Ishikawa (cell line): ENCODE measurements around the gene TRMT10C.

ENCODE experiments used
- CEBPB ChIP-seq: IDR thresholded peaks from 2 replicates; pipeline ENCODE4 v1.6.1; 2012
- CREB1 ChIP-seq: IDR thresholded peaks from 2 replicates; pipeline ENCODE4 v1.6.1; 2012; ENCODE audit warnings: low read depth
- EGR1 ChIP-seq: IDR thresholded peaks from 2 replicates; pipeline ENCODE4 v1.6.1; 2012
- EP300 ChIP-seq: IDR thresholded peaks from 2 replicates; pipeline ENCODE4 v1.6.1; 2012; ENCODE audit warnings: borderline replicate concordance
- FOXM1 ChIP-seq: IDR thresholded peaks from 2 replicates; pipeline ENCODE4 v1.6.1; 2012; ENCODE audit warnings: low read depth, borderline replicate concordance
- NFIC ChIP-seq: IDR thresholded peaks from 2 replicates; pipeline ENCODE4 v1.6.1; 2012
- RAD21 ChIP-seq: IDR thresholded peaks from 2 replicates; pipeline ENCODE4 v1.6.1; 2012; ENCODE audit warnings: low read depth
- TAF1 ChIP-seq: IDR thresholded peaks from 2 replicates; pipeline ENCODE4 v1.6.1; 2012; ENCODE audit warnings: low read depth, mild to moderate bottlenecking
- TCF12 ChIP-seq: IDR thresholded peaks from 2 replicates; pipeline ENCODE4 v1.6.1; 2012; ENCODE audit warnings: low read depth
- TEAD4 ChIP-seq: IDR thresholded peaks from 2 replicates; pipeline ENCODE4 v1.6.1; 2012
- YY1 ChIP-seq: IDR thresholded peaks from 2 replicates; pipeline ENCODE4 v1.6.1; 2012; ENCODE audit warnings: low read depth
- ZBTB7A ChIP-seq: IDR thresholded peaks from 2 replicates; pipeline ENCODE4 v1.6.1; 2012; ENCODE audit warnings: low read depth
- TF ChIP-seq, protein P1 (sequence below): IDR thresholded peaks from 2 replicates; pipeline ENCODE4 v1.6.1; 2012
- TF ChIP-seq, protein P2 (sequence below): IDR thresholded peaks from 2 replicates; pipeline ENCODE4 v1.6.1; 2012
- TF ChIP-seq, protein P3 (sequence below): IDR thresholded peaks from 2 replicates; pipeline ENCODE4 v1.6.1; 2012; ENCODE audit warnings: low read depth, mild to moderate bottlenecking

The TRMT10C gene

DNA sequence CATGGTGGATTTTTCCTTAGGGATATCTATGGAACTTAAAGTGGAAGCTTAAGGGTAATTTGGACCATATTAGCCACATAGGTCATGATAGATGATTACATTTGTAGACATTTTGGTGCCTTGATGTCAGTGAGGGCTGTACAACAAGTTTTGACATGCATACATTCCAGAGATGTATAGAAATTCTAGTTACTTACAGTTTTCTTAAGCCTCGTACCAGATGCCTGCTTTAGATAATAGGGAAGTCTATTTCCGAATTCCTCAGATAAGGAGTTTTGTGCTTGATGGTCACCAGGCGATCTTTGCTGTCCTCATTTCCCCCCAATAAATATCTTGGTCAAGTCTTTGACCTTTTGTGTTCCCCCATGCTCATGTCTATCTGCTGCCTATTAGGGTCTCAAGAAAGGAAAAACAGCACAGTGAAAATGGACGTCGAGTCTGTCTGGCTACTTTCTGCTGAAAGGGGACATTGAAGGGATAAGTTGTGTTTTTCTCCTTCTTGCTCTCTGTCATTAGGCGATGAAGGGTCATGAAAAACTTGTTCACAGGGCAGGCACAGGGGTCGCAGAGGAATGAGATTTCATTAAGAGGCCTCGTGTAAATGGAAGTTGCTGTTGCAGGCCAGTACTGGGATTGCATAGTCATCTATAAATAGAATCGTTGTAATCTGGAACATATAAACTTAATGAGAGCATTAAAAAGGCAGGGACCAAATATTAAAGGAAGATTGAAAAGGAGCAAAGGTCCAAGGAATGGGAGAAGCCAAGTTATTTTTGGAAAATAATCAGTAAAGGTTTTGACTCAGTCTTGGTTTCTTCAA, 28.7 kb upstream of the TRMT10C start:
- TF ChIP-seq CREB1 (no peak), FOXM1 (no peak), CEBPB (no peak)

DNA sequence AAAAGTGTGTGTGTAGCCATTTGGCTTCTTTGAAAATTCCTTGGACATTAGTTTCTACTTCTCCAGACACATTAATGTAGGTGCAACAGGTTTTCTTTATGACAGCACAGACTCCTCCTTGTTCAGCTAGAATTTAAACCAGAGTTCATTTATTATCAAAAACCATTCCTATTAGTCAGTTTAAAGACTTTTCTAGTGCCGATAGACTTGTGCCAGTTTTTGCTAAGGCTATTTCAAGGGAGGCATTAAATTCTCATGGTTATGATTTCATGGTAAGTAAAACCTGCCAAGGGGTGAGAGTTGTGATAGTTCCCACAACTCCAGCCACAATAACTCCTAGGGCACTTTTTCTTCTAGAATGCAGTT, 28.1 kb upstream of the TRMT10C start:
- TF ChIP-seq EP300 (no peak), TAF1 (no peak), NFIC (no peak), YY1 (no peak), EGR1 (no peak)
- TF ChIP-seq, protein P1, sequence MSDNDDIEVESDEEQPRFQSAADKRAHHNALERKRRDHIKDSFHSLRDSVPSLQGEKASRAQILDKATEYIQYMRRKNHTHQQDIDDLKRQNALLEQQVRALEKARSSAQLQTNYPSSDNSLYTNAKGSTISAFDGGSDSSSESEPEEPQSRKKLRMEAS, result no peak

DNA sequence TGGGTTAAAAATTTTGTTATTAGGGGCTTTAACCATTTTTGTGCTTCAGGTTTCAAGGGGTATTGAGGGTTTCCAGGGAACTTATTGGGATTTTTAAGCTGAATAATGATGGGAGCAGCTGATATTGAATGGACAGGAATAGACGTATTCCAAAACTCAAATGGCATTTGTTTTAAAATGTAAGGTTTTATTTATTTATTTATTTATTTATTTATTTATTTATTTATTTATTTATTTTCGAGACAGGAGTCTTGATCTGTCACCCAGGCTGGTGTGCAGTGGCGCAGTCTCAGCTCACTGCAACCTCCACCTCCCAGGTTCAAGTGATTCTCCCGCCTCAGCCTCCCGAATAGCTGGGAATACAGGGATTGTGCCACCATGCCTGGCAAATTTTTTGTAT, 26.4 kb upstream of the TRMT10C start:
- TF ChIP-seq EP300 (no peak), CEBPB (no peak), ZBTB7A (no peak), CREB1 (no peak)
- TF ChIP-seq, protein P2, sequence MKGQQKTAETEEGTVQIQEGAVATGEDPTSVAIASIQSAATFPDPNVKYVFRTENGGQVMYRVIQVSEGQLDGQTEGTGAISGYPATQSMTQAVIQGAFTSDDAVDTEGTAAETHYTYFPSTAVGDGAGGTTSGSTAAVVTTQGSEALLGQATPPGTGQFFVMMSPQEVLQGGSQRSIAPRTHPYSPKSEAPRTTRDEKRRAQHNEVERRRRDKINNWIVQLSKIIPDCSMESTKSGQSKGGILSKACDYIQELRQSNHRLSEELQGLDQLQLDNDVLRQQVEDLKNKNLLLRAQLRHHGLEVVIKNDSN, result no peak

DNA sequence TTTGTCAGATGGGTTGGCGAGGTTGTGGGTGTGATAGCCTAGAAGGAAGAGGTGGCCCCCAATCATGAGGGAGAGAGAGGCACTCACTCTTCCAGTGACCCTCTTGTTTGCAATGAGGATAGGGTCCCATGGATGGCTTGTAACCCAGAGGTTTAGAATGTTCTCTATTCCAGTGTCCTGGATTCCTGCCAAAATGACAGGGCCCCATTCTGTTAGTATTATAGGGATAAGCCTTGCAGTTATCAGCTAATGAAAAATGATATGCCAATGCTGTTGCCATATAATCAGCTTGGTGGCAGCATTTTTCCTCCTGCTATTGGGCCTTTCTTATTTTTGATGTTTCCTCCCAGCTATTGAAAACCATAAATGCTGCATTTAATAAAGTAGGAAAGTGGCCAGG, 25.4 kb upstream of the TRMT10C start:
- TF ChIP-seq TCF12, result no peak
- TF ChIP-seq NFIC, result no peak
- TF ChIP-seq, protein P1, result no peak
- no peak for TF ChIP-seq RAD21
- no peak for TF ChIP-seq FOXM1
- no peak for TF ChIP-seq EGR1
- TF ChIP-seq, protein P2, result no peak
- TF ChIP-seq TAF1, result no peak
- TF ChIP-seq EP300, result no peak
- TF ChIP-seq, protein P3, sequence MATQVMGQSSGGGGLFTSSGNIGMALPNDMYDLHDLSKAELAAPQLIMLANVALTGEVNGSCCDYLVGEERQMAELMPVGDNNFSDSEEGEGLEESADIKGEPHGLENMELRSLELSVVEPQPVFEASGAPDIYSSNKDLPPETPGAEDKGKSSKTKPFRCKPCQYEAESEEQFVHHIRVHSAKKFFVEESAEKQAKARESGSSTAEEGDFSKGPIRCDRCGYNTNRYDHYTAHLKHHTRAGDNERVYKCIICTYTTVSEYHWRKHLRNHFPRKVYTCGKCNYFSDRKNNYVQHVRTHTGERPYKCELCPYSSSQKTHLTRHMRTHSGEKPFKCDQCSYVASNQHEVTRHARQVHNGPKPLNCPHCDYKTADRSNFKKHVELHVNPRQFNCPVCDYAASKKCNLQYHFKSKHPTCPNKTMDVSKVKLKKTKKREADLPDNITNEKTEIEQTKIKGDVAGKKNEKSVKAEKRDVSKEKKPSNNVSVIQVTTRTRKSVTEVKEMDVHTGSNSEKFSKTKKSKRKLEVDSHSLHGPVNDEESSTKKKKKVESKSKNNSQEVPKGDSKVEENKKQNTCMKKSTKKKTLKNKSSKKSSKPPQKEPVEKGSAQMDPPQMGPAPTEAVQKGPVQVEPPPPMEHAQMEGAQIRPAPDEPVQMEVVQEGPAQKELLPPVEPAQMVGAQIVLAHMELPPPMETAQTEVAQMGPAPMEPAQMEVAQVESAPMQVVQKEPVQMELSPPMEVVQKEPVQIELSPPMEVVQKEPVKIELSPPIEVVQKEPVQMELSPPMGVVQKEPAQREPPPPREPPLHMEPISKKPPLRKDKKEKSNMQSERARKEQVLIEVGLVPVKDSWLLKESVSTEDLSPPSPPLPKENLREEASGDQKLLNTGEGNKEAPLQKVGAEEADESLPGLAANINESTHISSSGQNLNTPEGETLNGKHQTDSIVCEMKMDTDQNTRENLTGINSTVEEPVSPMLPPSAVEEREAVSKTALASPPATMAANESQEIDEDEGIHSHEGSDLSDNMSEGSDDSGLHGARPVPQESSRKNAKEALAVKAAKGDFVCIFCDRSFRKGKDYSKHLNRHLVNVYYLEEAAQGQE, result no peak
- TF ChIP-seq TEAD4, result no peak

DNA sequence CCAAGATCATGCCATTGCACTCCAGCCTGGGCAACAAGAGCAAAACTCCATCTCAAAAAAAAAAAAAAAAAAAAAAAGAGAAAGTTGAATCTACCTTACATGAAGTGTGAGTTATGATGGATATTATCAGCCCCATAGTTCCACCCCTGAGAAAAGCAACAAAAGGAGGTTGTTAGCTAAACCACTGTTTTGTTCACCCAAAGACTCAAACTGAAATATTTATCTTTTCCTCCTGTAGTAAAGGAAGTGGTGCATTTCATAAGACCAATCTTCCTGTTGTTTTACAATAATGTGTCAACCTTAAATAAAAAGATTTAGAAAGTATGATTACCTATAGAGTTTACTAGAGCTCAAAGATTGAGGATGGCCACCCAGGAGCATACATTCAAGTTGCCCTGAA, 18.7 kb upstream of the TRMT10C start:
- no peak for TF ChIP-seq ZBTB7A
- TF ChIP-seq, protein P2, result no peak

DNA sequence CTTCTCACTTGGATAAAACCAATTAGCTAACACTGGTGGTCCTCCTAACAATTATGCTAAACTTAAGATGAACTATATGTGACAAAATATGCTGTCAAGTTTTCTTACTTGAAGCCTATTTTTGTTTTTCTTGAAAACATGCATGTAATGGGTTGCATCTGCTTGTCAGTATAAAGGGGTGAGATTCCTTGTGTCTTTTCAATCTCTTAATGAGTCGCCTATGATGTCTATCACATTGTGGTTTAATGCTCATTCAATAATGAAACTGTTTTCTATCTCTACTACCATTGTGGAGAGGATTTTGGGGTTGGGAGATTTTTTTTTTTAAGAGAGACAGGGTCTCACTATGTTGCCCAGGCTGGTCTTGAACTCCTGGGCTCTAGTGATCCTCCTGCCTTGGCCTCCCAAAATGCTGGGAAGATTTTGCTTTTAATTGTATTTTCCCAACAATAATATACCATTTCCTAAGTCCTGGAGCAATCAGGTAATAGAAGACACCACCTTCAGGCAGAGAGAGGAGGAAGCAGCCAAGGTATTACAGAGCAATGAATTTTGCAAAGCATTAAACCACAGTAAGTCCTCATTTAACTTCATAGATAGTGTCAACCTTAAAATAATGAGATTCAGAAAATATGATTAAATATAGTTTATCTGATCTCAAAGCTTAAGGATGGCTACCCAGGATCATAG, 17.4 kb upstream of the TRMT10C start:
- TF ChIP-seq RAD21 (peak; percentile 17; the same call in 1 of the 2 replicates), TAF1 (no peak)

DNA sequence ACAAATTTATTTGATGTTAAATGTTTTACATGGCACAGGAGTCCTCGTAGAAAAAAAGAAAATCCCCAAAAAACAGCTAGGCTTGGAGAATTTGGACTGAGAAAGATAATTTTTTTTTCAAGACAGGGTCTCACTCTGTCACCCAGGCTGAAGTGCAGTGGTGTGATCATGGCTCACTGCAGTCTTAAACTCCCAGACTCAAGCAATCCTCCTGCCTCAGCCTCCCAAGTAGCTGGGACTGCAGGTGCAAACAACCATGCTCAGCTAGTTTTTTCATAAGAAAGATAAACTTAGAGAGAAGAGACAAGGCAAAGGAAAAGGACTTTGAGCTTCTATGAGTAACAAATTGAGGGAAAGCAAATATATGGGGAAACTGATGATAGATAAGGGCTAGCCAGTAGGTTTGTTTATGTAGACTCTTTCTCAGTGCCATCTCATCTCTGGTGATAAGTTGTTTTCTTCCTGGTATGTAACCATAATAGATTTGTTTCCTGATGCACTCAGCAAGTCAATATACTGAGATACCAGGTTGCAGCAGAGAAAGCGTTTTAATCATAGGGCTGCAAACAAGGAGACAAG, 13.1 kb upstream of the TRMT10C start:
- TF ChIP-seq, protein P1, result no peak
- TF ChIP-seq NFIC (no peak), CREB1 (no peak), YY1 (no peak), EP300 (no peak), TCF12 (no peak), CEBPB (no peak), ZBTB7A (no peak), TEAD4 (no peak), EGR1 (no peak), FOXM1 (no peak), RAD21 (no peak)
- TF ChIP-seq, protein P3, result no peak
- TF ChIP-seq, protein P2, result no peak
